ENCODE results near the gene FARS2. TPM values are rescaled to one million over a fixed set of nuclear protein-coding genes. Genes with fewer than 3 reads are reported as not detected.
"Not testable (repeated sequence)": the region's sequence is repeated elsewhere in the genome, so short reads cannot be mapped to it uniquely, and the experiment has no call there.

FARS2 gene
- total RNA-seq, 1 donor from 2014 or later: 10.0 TPM

DNA sequence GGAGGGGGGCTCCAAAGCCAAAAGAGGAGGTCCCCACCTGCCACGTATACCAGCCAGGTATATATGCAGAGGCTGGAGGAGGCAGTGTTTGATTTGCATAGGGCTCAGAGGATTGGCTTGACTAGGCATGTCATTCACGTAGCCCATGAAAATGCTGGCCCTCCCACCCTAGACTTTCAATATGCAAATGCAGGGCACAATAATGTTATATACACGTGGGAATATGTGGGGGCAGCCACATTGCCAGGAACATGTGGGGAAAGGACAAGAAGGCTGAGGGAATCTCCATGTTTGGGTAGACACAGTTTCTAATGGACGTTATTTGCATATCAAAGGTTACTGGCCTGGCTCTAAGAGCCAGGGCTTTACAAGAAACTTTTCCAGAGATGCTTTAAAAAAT, 301.8 kb downstream of the FARS2 start:
- ATAC-seq (no peak), DNase-seq (ENCODE audit: low spot score) (no peak)

DNA sequence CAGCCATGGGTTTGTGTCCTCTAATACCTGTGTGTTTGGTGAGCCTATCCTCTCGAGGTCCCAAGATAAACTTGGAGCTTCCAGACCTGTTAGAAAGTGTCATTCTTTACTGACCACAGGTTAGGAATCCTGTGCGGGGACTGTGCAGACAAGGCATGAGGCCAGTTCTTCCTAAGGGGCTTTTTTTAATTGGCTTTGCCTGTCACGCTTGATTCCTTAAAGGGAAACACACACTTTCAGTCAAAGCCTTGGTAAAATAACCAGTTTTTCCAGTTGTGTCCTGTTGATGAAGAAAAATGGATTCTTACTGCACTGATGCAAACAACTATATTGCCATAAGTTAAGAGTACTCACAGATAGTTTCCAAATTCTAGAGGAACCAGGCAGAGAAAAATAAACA, 303.4 kb downstream of the FARS2 start:
- not testable (repeated sequence) for ATAC-seq; DNase-seq (ENCODE audit: low spot score)

DNA sequence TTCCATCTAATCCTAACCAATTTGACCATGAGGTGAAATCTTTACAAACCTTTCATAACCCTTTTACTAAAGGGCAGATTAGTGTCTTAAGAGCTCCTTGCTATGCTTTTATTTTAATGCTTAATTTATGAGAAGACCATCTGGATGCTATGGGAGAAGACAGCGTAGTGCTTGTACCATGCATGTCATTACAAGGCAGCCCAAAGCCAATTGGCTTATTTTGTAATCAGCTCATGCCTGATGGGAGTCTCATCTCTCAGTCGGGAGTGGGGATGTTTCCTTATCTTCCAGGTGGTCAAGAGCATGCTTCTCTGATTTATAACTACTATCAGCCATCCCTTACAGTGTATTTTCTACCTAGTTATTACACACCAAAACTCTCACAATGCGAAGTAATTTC, 304.7 kb downstream of the FARS2 start:
- no peak for ATAC-seq
- DNase-seq (ENCODE audit: low spot score): no peak

DNA sequence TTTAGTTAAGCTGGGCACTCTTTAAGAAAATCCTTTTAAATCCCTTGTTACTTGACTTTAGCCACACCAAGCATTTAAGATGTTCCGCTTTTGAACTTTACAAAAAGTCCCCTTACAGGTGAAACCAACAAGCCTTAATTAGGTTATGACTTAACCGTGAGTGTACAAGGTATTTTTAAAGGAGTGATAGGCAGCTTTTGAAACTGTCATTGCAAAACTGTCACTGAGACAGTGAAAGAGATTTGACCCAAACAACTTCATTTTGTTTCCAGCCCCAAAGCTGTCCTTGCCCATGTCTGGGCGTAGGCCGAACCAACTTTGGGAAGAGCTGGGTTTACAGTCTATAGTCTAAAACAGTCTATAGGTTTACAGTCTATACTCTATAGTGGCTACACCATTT, 305.4 kb downstream of the FARS2 start:
- no peak for ATAC-seq

DNA sequence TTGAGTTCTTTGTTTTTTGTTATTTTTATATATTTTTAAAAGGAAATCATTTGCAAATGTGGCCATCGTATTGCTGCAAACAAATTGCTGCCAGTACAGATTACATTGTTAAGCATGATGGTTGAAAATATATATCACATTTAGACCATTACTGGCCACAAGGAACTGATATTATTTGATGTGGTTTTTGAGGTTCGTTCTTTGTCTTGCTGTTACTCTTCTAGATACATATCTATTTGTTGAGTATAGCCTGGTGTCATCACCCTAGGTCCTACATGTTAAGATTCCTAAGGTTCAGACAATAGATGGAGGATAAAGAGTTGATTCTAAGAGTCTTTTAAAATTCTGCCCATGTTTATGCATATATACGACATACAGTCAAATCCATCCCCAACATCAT, 306.0 kb downstream of the FARS2 start:
- no peak for DNase-seq (ENCODE audit: low spot score)
- ATAC-seq: no peak

More for the DNA sequence above, 305.4 kb downstream of the FARS2 start:
- no peak for DNase-seq (ENCODE audit: low spot score)

DNA sequence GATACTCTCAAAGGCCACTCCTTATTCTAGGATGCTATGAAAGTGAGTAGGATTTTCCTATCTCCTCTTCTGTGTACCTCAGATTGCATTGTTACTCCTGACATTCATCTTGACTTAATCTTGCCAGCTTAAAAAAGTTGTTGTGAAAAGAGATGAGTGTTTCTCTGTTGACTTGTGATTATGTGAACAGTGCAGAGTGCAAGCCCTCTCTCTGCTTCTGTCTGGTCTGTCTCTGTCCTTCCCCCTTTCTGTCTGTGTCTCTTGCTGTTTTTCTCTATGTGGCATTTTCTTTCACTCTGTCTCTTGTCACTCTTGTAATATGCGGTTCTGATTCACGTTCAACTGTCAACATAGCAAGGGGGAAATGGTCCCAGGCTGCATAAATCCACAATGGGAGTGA, 306.6 kb downstream of the FARS2 start:
- ATAC-seq (no peak), DNase-seq (ENCODE audit: low spot score) (no peak)

DNA sequence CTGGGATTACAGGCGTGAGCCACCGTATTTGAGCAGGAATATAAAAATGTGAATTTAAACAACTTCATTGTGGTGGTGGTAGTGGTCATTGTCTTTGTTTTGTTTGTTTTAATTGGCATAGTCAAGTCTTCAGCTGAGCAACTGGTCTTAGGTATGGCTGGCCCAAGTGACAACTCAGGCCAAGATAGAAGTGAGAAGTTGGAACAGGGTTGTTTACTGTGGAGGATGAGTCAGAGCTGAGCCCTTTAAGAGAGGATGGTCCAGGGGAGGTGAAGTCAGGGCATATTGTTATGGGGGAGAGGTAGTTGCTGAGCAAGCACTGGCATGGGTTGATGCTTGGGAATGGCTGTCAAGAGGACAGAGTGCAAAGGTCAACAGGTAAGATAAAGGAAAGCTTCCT, 308.2 kb downstream of the FARS2 start:
- no peak for ATAC-seq
- no peak for DNase-seq (ENCODE audit: low spot score)

DNA sequence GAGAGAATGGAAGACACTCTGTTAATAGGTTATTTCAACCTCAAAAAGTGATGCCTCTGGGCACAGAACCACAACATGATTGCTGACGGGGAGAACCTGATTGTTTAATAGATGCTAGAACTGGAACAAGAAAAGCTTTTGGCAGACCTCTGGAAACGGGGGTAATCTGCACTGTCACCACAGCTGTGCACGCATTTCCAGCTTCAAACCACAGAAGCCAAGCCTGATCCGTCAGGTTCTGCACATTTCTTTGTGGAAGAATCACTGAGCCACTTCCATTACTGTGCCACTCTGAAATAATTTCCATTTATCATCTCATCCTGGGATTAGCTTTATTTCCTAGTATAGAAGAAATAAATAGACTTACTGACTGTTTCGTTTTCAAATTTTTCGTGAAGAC, 309.3 kb downstream of the FARS2 start:
- DNase-seq (ENCODE audit: low spot score) (no peak), ATAC-seq (no peak)

DNA sequence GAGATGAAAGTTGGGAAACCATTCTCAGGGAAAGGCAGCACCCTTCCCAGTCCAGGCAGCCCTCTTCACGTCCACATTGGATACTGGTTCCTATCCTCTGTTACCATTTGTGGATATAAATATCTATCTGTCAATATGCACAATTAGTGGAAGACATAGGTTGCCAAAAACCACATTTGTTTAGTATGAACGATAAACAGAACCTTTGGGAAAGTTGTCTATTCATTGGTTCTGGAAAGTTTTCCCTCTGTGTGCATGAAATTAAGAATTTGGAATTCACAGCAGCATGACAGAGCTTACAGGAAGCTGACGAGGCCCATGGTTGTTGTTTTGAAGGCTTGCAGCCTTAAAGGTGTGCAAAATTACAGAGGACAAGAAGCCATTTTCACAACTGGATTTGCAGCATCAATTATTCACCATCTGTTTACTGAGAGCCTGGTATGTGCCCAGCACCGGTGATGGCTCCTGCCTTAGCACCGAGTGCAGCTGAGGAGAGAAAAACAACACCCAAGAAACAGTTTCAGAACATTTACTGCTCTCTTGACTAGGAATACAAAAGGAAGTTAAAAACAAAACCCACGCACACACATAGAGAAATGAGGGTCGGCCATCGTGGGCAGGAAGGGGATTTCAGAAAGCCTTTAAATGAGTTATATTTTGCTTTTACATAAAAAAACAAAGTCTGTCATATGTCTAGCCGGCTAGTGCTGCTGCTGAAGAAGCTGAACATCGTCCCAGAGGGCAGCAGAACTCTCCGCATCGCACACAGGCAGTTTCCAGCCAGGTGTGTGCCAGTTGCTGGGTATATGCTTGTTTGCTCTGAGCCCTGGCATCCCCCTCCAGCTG, 319.6 kb downstream of the FARS2 start:
- DNase-seq (ENCODE audit: low spot score): no peak
- no peak for ATAC-seq

DNA sequence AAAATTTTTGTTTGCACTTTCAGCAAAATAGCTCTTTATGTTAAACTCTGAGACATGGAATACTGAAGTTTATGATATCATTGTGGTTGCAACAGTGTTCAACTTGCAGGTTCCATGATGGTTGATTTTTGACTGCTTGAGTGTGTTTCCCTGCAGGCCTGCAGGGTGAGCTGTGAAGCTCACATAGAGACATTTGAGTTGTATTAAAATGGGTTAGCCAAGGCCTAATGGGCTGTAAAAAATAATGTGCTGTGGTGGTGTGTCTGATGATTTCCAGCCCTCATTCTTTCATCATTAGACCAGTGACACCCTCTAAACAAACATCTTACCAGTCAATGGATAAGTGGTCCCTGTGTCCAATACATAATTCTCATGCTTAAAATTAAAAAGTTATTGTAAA, 321.4 kb downstream of the FARS2 start:
- no peak for DNase-seq (ENCODE audit: low spot score)
- ATAC-seq: no peak

DNA sequence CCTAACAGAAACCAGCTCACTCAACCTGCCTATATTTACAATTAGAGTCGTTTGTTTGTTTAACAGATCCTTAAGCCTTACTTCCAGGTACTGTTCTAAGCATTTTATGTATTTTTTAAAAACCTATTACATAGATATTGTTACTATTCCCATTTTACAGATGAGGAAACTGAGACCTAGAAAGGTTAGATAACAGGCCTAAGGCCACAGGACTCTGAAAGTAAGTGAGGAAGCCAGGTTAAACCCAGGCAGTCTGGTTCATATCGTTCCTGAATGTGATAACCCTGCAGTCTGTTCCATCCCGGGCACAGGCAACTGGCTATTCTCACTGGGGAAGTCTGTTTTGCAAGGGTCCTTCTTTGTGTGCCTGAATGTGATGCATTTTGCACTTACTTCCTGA, 322.2 kb downstream of the FARS2 start:
- DNase-seq (ENCODE audit: low spot score): no peak
- no peak for ATAC-seq

DNA sequence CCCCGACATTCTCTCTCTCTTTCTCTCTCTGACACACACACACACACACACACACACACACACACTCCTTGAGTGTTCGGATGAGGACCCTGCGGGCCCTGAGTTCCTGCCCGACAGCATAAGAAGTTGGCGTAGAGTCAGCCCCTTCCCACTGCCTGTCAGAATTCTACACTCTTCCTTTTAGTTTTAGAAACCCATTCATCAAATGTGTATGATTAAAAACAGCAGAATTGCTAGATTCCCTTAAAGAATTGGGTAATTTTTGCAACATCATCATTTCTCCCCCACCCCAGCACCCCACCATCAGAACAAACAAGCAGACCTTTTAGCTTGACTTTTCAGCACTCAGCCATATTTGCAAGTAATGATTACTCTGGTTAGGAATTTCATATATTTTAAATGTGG, 322.8 kb downstream of the FARS2 start:
- DNase-seq (ENCODE audit: low spot score): no peak
- ATAC-seq: no peak

DNA sequence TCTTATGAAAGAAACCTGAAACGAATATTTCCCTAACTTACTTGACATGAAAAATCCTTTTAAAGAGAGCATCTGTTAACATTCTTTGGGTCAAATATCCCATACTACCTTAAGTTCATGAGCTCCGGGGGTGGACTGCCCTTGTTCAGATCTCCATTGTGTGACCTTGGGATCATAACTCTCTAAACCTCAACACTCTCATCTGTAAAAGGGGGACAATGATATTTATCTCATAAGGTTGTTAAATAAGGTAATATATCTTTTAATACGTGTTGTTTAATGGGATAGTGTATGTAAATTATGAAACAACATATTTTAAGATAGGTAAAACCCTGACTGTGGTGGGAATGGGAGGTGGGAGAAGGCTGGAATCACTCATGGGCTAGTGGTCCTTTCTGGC, 326.3 kb downstream of the FARS2 start:
- DNase-seq (ENCODE audit: low spot score) (no peak), ATAC-seq (no peak)

DNA sequence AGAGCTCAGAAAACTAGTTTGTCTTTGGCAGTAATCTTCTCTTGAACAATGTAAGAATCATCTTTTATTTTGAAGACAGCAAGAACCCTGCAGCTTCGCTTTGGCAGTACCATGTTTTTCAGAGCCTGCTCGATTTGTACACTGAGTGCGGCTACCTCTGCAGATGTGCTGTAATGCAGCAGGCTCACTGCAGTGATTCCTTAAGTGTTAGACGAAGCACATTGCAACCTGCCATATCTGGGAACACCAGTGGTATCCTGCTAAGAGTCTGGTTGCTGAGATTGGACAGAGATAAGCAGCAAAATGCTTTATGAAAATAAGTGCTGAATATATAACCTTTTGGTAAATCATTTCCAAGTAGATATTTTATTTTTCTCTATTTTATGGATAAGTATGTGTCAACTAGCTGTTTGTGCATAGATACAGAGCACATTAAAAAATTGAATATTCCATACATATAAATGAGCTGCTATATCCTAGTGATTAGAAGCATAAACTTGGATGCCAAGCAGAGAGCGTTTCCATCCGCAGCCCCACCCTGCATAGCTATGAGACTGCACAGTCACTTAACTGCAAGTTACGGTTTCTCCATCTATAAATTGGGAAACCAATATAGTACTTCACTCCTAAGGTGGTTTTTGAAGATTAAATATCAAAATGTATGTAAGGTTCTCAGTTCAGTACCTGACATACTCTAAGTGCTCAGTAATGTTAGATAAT, 328.3 kb downstream of the FARS2 start:
- DNase-seq (ENCODE audit: low spot score) (no peak), ATAC-seq (no peak)

DNA sequence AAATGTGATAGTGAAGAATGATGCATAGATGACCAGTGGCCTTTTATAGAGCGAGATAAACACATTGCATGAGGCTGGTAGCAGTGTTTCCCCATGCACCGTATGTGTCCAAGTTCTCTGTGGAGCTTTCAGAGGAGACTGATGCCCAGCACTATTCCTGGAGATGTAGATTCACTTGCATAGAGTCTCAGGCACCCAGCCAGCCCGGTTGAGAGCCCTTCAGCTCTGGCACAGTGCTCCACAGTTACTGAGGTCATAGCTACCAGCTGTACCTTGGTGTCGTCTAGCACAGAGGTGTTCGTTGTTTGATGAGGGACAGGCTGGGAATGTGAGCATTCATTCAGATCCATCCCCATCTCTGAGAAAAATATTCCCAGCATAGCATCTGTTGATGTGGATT, 328.9 kb downstream of the FARS2 start:
- DNase-seq (ENCODE audit: low spot score) (no peak), ATAC-seq (no peak)

DNA sequence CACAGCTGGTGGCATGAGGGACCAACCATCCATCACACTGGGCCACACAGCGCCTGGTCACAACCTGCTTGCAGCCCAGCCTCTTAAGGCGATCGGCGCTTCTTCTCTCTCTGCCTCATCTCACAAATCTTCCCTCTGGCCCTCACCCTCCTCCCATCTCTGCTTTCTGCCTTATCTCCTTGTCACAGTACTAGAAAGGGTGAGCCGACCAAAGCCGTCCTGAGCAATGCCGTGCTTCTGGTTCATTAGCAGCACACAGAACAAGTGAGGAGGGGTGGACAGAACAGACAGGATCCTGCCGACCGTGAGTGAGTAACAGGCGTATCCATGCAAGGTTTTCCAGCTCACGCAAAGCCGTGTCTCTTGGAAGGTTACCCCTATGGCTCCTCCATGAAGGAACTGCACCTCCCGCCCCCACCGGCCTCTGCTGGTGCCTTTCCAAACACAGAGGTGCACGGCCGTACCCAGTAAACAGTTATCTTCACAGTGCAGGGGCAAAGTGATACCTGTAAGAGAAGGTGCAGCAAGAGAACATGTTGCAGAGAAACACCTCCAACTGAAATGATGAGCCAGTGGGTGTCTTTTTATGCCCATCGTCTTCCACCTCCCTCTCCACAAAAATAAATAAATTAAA, 331.7 kb downstream of the FARS2 start:
- no peak for DNase-seq (ENCODE audit: low spot score)
- ATAC-seq: no peak

DNA sequence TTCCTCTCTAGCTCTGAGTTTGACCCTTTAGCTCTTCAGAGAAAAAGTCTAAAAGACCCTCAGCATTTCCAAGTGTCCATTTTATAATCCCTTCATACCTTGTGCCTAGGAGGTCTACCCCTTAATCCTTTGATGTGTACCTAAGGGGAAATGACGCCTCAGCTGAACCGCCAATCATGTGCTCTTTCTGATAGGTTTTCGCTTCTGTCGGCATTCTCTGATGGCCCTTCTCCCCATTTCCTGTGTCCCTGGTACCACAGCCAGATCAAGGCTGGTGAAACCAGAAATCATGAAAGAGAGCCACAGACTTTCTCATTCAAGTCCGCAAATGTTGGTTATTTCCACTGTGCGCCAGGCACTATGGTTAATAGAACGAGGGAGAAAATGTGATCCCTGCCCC, 333.9 kb downstream of the FARS2 start:
- DNase-seq (ENCODE audit: low spot score) (no peak), ATAC-seq (no peak)

DNA sequence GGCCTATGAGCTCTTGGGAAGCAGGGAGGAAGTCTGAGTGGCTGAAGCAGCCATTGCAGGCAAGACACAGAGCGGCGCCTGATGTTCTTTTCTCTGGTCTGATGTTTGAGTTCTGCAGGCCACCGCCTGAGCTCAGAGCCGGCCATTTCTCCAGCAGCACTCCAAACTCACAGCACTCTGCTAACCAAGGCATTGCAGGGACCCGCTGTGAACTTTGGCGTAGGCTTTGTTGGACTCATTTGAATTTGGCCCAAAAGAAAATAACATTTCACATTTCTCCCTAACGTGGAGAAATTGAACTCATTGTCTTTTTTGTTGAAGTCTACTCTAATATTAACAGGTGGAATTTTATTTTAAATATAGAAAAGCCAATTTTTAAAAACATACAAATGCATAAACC, 336.1 kb downstream of the FARS2 start:
- no peak for DNase-seq (ENCODE audit: low spot score)
- ATAC-seq: no peak

DNA sequence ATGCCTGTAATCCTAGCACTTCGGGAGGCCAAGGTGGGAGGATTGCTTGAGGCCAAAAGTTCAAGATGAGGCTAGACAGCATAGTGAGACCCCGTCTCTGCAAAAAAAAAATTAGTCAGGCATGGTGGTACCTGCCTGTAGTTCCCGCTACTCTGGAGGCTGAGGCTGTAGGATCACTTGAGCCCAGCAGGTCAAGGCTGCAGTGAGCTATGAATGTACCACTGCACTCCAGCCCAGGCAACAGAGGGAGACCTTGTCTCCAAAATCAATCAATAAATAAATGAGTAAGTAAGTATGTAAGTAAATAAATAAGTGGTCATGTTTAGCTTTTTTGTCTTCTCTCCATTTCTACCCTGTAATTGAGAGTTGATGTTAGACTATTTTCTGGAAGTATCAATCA, 336.8 kb downstream of the FARS2 start:
- DNase-seq (ENCODE audit: low spot score) (no peak), ATAC-seq (no peak)

DNA sequence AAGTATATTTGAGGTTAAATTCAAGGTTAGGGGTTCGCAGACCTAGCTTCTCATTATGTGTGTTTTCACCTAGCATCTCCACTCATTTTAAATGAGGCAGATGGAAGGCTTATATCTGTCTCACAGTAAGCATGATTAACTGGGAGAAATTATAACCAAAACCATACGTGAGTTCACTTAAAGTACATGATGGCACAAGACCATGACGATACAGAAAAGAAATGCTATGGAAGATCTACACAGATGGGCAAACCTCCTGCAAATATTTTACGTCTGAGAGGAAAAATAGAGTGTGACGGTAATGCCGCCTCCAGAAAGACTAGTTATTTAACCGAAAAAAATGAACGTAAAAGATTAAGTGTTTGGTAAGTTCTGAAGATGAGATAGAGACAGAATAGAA, 337.8 kb downstream of the FARS2 start:
- ATAC-seq (no peak), DNase-seq (ENCODE audit: low spot score) (no peak)

DNA sequence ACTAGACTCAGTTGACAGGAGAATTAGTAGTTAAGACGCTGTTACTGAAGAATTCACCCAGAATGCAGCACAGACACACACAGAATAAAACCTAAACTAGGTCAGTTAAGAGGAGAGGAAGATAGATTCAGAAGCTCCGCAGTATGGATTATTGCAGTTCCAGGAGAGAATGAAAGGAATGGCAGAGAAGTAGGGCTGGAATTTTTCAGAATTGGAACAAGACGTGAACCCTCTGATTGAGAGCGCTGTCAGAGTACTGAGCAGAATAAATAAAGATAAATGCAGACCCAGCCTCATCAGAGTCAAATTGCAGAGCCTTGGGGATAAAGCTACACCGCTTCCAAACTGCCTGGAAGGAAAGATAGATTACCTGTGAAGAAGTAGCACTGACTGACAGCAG, 344.6 kb downstream of the FARS2 start:
- DNase-seq (ENCODE audit: low spot score) (no peak), ATAC-seq (no peak)

DNA sequence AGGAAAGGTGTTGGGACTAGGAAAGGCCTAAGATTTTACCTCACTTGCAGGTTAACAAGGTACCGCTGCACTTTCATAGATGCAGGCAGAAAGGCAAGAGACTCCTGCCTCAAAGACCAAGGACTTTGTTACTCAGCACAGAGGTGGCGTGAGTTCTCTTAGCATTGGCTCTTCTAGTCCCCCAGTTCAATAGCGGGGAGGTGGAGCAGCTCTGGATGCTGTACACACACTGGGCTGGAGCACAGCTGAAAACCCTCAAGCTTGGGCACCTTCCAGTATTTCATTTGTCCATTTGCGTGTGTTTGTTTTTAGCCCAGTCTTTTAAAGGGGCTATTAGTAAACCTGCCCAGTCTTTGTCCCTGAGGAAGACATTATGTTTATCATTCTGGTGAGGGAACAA, 345.2 kb downstream of the FARS2 start:
- DNase-seq (ENCODE audit: low spot score): no peak

More for the DNA sequence above, 345.2 kb downstream of the FARS2 start:
- ATAC-seq: no peak

Data from left lobe of liver (tissue), 2 donors.